Eye (tissue), 1 donor: ENCODE measurements around the gene PSMG2.
"Not testable (repeated sequence)": the region's sequence is repeated elsewhere in the genome, so short reads cannot be mapped to it uniquely, and the experiment has no call there.

Source experiments
- DNase-seq: peaks from one replicate; pipeline ENCODE4 v3.0.0-alpha.2; 2015

Gene PSMG2

GRCh38 chr18:12722731-12723130 is 19.9 kb downstream of the PSMG2 start:
- DNase-seq, result no peak

DNA sequence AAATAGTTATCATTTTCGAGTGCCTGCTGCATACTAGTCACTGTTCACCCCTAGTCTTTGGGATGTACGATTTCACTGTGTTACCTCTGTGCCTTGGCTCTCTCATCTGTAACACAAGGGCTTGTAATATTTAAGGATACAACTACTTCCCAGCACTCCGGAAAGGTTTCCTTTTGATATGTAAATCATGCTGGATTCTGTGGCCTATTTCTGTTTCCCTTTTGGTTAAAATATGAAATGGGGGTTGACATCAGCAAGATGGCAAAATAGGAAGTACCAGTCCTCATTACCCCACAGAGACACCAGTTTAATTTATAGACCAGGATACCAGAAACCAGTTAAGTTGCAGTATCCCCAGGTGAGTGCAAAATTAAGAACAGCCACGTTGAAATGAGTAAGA is 23.5 kb downstream of the PSMG2 start:
- DNase-seq, result no peak

DNA sequence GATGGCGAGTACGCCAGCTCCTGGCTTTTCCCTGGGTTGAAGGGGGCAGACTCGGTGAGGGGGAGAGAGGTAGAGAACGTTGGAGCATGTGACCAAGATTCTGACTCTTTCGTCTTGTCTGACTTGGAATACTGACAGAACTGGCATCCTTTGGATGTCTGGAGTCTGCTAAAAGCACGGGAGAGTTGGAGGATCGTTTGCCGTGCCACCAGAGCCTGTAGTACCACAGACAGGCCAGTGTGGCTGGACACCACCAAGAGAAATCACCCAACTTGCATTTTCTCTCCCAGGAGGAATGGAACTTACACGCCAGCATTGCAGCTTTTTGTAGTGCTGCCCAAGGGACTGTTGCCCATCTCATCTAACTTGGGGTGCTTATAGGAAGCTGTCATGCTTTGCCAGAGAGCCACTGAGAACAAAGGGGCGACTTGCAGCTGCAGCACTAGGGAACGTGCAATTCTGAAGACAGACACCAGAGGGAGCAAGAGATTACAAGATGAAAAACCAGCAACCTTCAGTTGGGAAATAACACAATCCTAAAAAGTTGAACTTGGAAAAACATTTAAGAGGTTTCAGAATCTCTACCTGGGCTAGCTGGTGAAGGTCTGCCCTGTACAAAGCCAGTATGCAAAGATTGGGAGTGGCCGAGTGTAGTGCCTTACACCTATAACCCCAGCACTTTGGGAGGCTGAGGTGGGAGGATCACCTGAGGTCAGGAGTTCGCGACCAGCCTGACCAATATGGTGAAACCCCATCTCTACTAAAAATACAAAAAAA is 24.1 kb downstream of the PSMG2 start:
- peak; percentile 96 for DNase-seq

DNA sequence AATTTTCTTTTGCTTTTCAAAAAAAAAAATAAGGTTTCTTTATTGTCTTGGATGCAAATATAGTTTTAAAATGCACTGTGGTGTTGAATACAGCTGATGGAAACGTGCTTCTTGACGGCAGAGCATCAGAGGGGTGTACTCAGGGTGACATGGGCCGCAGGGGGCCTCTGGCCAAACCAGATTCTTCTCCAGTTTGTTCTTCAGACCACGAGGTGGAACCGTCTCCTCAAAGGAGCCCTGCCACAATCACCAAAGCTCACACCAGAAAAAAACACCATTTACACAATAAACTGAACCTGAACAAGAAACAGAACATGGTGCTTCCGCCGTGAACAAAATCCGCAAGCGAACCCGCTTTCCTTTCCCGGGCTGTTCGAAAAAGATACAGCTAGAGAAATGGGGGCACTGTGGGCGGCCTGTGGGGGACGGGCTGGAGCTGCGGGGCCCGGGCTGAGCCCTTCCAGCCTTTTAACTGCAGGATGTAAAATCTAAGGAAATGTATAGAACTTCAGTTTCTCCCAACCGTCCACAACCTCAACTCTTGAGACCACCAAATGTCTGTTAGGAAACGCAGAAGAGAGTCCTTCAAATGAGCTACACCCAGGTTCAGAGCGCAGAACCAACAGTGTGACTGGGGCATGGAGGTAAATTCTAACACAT is 34.5 kb downstream of the PSMG2 start:
- DNase-seq, result no peak

DNA sequence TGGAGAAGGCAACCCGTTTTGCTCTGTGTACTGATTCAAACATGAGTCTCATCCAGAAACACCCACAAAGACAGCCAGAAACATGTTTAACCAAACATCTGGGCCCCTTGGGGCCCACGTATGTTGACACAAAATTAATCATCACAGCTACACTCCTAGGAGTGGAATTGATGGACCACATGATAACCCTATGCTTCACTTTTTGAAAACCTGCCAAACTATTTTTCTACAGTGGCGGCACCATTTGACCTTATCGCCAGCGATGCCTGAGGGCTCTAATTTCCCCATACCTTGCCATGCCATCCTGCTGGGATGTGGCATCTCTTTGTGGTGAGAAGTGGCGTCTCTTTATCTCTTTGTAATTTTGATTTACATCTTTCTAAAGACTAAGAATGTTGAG is 38.5 kb downstream of the PSMG2 start:
- no peak for DNase-seq

DNA sequence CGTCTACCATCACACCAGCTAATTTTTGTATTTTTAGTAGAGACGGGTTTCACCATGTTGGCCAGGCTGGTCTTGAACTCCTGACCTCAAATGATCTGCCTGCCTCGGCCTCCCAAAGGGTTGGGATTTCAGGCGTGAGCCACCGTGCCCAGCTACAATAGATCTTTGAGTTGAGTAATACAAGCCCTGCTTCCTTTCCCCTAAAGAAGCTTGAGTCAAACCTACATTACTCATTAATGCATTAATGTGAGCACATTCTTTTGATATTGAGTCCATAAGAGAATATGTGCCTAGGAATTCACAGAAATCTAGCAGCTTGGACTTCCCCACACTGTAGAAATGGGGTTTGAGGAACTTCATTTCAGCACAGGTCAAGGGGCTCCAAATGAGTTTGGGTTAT is 39.6 kb downstream of the PSMG2 start:
- no peak for DNase-seq

DNA sequence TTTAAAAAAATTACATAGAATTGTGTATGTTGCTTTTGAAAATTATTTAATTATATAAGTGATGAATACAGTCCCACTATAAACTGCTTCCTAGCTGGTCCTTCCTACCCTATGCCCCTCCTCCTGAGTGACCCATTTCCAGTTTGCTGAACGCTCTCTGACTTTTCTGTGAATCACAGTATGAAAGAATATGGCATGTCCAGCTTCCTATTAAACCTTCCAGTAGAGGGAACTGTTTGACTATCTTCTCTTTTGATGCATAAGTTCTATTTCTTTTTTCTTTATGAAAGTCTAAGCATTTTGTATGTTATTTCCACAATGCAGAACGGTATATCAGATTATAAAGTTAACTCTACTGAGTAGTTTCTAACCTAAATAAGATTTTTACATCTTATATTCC is 41.3 kb downstream of the PSMG2 start:
- DNase-seq, result peak; percentile 47

GRCh38 chr18:12745095-12745795 is 42.4 kb downstream of the PSMG2 start:
- DNase-seq, result no peak

GRCh38 chr18:12747530-12748315 is 44.9 kb downstream of the PSMG2 start:
- no peak for DNase-seq

GRCh38 chr18:12748671-12749070 is 45.8 kb downstream of the PSMG2 start:
- DNase-seq, result no peak

- DNase-seq, result no peak
Observed at GRCh38 chr18:12749121-12749520, 46.3 kb downstream of the PSMG2 start.

- no peak for DNase-seq
Observed at GRCh38 chr18:12750076-12750714, 47.4 kb downstream of the PSMG2 start.

DNA sequence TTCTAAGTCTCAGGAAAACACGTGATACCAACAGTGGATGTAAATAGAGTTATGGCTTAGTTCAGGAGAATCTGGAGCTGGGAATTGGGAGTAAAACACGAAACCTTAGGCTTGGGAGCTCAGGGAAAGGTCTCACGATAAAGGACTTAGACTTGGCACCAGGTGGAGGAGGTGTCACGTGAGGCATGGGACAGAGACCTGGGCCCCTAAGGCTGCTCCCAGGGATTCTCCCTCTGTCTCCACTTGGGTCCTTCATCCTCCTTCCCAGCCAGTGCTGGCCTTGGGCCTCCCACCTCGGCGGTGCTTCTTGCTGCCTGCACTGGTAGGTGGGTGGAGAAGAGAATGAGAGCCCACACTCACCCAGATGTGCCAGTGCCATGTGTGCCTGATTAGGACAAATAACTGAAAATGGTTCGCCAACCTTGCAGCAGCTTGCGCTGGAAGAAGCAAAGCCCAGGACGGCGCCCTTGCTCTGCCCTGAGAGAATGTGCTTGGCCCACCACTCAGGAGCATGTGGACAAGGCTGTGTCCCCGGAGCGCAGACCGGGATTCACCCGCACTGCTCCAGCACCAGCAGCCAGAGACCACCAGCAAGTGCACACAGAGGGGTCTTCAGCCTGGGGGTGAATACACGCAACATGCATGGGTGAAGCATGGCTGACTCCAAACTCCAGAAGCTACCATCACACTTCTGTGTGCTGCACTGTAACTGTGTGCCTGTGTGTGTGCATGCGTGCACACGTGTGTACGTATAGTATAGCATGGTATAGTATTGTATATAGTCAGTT is 48.1 kb downstream of the PSMG2 start:
- DNase-seq, result no peak

DNA sequence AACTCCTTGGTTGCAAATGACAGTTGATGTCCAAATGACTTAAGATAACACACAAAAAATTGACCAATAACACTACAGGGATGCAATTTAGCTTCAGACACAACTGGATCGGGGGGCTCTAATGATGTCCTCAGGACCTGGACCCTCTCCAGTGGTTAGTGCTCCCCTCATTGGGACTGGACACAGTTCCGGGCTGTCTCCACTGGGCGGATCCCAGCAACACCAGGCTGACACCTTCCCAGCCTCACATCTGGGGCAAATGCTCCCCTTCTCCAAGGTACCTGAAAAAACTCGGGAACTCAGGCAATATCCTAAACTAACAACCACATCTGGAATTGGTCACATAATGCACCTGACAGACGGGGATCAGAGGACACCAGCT is 48.7 kb downstream of the PSMG2 start:
- DNase-seq, result no peak

DNA sequence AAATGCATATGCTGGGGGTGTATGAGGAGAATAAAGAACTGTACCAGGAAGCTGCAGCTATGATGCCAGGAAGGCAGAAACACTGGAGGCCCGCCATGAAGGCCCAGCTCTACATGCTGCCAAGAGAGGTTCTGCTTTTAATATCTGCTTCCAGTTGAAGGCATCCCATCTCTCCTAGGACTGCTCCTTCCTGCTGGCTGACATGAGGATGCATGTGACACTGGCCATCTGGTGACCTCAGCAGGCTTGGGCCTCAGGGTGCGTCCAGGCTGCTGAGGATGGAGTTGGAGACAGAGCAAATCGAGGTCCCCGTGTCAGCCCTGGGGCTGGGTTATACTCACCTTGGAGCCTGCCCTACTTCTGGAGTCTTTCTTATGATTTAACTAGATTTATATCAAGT is 49.0 kb downstream of the PSMG2 start:
- no peak for DNase-seq

DNA sequence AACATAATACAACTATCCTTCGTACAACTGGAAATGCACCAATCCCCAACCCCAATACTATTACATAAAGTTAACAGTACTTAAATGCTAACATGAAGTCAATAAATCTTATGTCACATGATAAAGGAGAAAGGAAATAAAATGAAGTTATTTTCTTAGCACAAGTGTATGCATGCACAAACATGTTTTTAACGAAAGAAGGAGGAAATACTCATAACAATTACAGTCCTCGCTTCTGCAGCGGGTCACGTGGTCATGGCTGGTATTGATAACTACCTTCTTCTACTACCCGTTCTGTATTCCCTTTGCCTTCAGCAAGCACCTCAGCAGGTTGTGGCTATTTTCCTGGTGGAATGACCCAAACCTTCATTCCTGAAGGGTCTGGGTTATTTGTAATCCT is 51.7 kb downstream of the PSMG2 start:
- no peak for DNase-seq

- DNase-seq, result not testable (repeated sequence)
Observed at GRCh38 chr18:12755606-12756005, 52.8 kb downstream of the PSMG2 start.

- not testable (repeated sequence) for DNase-seq
Observed at GRCh38 chr18:12756619-12757239, 53.9 kb downstream of the PSMG2 start.

DNA sequence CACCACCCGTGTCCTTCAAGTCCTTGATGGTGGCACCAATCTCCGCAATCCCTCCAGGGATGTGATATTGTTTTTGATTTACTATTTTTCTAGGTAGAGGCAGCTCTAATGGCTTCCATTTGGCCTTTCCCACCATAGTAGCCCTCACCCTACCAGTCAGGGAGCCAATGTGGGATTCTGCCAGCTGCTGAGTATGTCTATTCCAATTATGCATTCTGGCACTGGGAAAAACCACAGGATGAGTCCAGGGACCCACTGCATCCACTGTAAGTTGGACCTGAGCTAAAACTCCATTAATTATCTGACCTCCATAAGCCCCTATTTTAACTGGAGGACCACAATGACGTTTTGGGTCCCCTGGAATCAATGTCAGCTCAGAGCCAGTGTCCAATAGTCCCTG is 55.7 kb downstream of the PSMG2 start:
- DNase-seq, result not testable (repeated sequence)

DNA sequence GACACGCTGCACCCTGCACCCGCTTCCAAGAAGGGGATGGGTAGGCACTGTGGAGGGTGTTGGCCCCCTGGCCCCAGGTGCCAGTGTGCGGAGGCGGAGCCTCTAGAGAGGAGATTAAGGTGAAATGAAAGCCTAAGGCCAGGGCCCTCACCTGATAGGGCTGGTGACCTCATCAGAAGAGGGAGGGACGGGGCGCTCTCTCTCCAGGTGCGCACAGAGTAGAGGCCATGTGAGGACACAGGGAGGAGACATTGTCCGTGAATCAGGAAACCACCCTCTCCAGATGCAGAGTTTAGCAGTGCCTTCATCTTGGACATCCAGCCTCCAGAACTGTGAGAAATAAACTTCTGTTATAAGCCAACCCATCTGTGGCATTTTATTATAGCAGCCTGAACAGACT is 62.3 kb downstream of the PSMG2 start:
- DNase-seq, result no peak

DNA sequence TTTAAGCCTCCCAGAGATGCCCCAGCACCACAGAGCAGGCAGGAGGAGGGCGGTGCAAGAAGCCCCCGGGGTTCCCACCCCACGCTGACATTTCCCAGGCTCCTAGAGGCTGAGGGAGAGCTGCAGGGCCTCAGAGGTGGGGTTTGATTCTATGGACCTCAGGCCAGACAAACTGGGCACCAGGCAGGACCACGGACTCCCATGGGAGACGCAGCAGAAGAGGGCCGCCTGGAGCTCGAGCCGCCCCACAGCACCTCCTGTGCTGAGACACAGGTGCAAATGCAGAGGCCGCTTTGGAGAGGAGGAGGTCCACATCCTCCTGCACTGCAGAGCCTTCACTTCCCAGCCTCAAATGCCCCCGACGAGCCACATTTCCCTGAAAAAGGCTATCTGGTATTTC is 62.7 kb downstream of the PSMG2 start:
- DNase-seq, result no peak
